Heart left ventricle (tissue), 16 donors: ENCODE results near the gene KRTAP2-2. TPM values are rescaled to one million over a fixed set of nuclear protein-coding genes. Genes with fewer than 3 reads are reported as not detected.
"Not testable (repeated sequence)": the region's sequence is repeated elsewhere in the genome, so short reads cannot be mapped to it uniquely, and the experiment has no call there.

Experiments used
- ATAC-seq, 4 donors: fragments of 200-7000 bp; cut with Tn5 transposase; one replicate each; pipeline ENCODE4 v1.9.1; 2020 to 2022; ENCODE audit warnings: moderate library complexity in 4 of 4, mild to moderate bottlenecking in 3 of 4, moderate number of reproducible peaks in 1 of 4
- DNase-seq, 5 donors: peaks; one replicate each; pipeline ENCODE4 v3.0.0-alpha.2; 2020
- H3K27ac ChIP-seq, 12 donors: fragments of 200-600 bp; sonication (generic) in 4 of 12; one replicate each; pipeline versions ENCODE4 v1.5.0 to v1.8.0; 2016 to 2022; ENCODE audit warnings: mild to moderate bottlenecking in 2 of 12
- H3K27me3 ChIP-seq, 9 donors: fragments of 200-600 bp; sonication (generic) in 2 of 9; one replicate each; pipeline versions ENCODE4 v1.5.1 to v1.8.0; 2016 to 2022; ENCODE audit warnings: mild to moderate bottlenecking in 3 of 9
- H3K36me3 ChIP-seq, 9 donors: fragments of 200-600 bp; sonication (generic) in 2 of 9; one replicate each; pipeline versions ENCODE4 v1.5.0 to v1.8.0; 2018 to 2022; ENCODE audit warnings: mild to moderate bottlenecking in 2 of 9
- H3K4me1 ChIP-seq, 12 donors: fragments of 200-600 bp; sonication (generic) in 4 of 12; one replicate each; pipeline versions ENCODE4 v1.5.0 to v1.8.0; 2016 to 2022; ENCODE audit warnings: mild to moderate bottlenecking in 3 of 12
- H3K4me3 ChIP-seq, 12 donors: fragments of 200-600 bp; sonication (generic) in 4 of 12; one replicate each; pipeline versions ENCODE4 v1.5.0 to v1.8.0; 2017 to 2022; ENCODE audit warnings: mild to moderate bottlenecking in 9 of 12, moderate library complexity in 4 of 12
- H3K9me3 ChIP-seq, 12 donors: fragments of 200-600 bp; sonication (generic) in 4 of 12; one replicate each; pipeline versions ENCODE4 v1.5.0 to v1.8.0; 2016 to 2022; ENCODE audit warnings: mild to moderate bottlenecking in 1 of 12
- CTCF ChIP-seq, 12 donors: fragments of 200-600 bp; sonication (generic) in 4 of 12; IDR thresholded peaks; one replicate each; pipeline versions ENCODE4 v1.5.0 to v1.8.0; 2018 to 2022; ENCODE audit warnings: antibody characterized with exemption in 12 of 12, mild to moderate bottlenecking in 5 of 12
- POLR2A ChIP-seq, 2 donors: fragments of 450-650 bp; IDR thresholded peaks; one replicate each; pipeline ENCODE4 v1.6.1; 2017; ENCODE audit warnings: antibody characterized with exemption in 2 of 2, mild to moderate bottlenecking in 2 of 2, moderate library complexity in 2 of 2
- WGBS, 4 donors: extraction: QIAGEN DNeasy Blood & Tissue Kit in 2 of 4; methylation state at CpG; one replicate each; pipeline versions ENCODE4 v1.1.5 to v1.1.7; 2013 to 2018; 5-methylcytosine and 5-hydroxymethylcytosine counted together
- intact Hi-C, 10 donors: fragments of 100-400 bp; cut with DNase I; formaldehyde crosslinking; loops; one replicate each; pipeline versions ENCODE4 v1.11.1 to v1.14.2; 2022
- long read RNA-seq, 3 donors: library from polyadenylated mRNA; unstranded; transcript quantifications; one replicate each; pipeline ENCODE4 v2.0.0, GENCODE V29; 2020 to 2021
- polyA plus RNA-seq, 2 donors: library from polyadenylated mRNA; stranded (reverse); fragments of 200-250 nt; gene quantifications; one replicate each; pipeline ENCODE4 v1.2.3, GENCODE V29; 2013
- total RNA-seq, 9 donors: library from RNA; depleted of rRNA in 2 of 9; stranded (reverse); fragments of >200 nt in 2 of 9; fragmentation: NEBNext Ultra II Directional in 3 of 9; extraction: Animal tissue kit (Norgen Biotek cat#: 25700) in 3 of 9; gene quantifications; one replicate each; pipeline versions ENCODE4 v1.1.0 to v1.2.4, GENCODE V29; 2016 to 2023
- donor health status: ischemic (EF 13 %, LVEDD 7.1; RV severe dilation, severe dysfunction).
- donor health status: healthy with polysubstance abuse.
- donor health status: DM: no; HTN: yes; CAD: no.
- donor health status: DM: no; HTN: no; CAD: no.
- donor health status: ischemic (EF 25% LVEDD 6.9; RV normal size, moderate dysfunction).
- donor health status: ischemic (EF 25% LVEDD 5.7; RV mildly dilated, moderate dysfunction).
- donor health status: healthy.
- donor health status: DM: yes; HTN: yes; CAD: no.
- donor health status: ischemic (EF 35%, LVEDD 5.7; RV mildly dilated, moderate dysfunction).
- donor health status: nonischemic (EF 11% LVEDD 7.7; RV severe dilation, severe dysfunction).
- donor health status: DM: yes; HTN: yes; CAD: no.
- donor health status: PGD.
- donor health status: ischemic (EF 29% LVEDD 5.4; RV normal size, mild dysfunction).
- donor health status: nonischemic (EF 23%, LVEDD 6.1; RV moderate dilation, normal function).

KRTAP2-2 gene
- total RNA-seq (not detected), polyA plus RNA-seq (not detected)
- long read RNA-seq, donor 1: 0 reads
- long read RNA-seq, donor 2: 0 reads
- long read RNA-seq, donor 3: 0 reads

- H3K4me1 ChIP-seq, intact Hi-C loops, ATAC-seq, H3K4me3 ChIP-seq, DNase-seq, H3K27ac ChIP-seq, H3K36me3 ChIP-seq: not testable (repeated sequence)
- 14 to 47% (median 26%) methylated on average over 1 of the region's 6 CpGs for WGBS, 4 donors
- H3K9me3 ChIP-seq: peaks cover 0 to 12% (median 2%) of the 10 kb centered on the region in 12 donors
- H3K27me3 ChIP-seq: peaks cover 0 to 44% (median 22%) of the 10 kb centered on the region in 9 donors
Observed at GRCh38 chr17:41055130-41055529, at the start of gene KRTAP2-2. KRTAP2-2 (minus strand) TSS chr17:41055230; CDS start chr17:41055211, 19 bp downstream.

- ATAC-seq, H3K4me3 ChIP-seq, intact Hi-C loops, H3K27ac ChIP-seq, H3K36me3 ChIP-seq, H3K4me1 ChIP-seq, DNase-seq, H3K9me3 ChIP-seq: not testable (repeated sequence)
- WGBS, 4 donors: 73 to 80% (median 76%) methylated on average over 2 of the region's 2 CpGs
- H3K27me3 ChIP-seq: peaks cover 0 to 24% (median 3%) of the 10 kb centered on the region in 9 donors
Observed at GRCh38 chr17:41104386-41105038, 49.5 kb upstream of the KRTAP2-2 start.

GRCh38 chr17:41103896-41104295 is 48.9 kb upstream of the KRTAP2-2 start:
- H3K36me3 ChIP-seq: no peaks in the 10 kb centered on the region
- no peaks in the 10 kb centered on the region for H3K4me1 ChIP-seq
- DNase-seq: no peak
- WGBS, 4 donors: 89 to 95% (median 93%) methylated on average over 1 of the region's 1 CpG
- no peak overlapping the region for H3K4me3 ChIP-seq
- intact Hi-C loops: no loop called here
- TF ChIP-seq CTCF (IDR thresholded peaks at IDR 0.05): no peak
- TF ChIP-seq POLR2A (IDR thresholded peaks at IDR 0.05): no peak
- no peak for ATAC-seq
- no peak overlapping the region for H3K27ac ChIP-seq
- peaks cover 0 to 24% (median 3%) of the 10 kb centered on the region in 9 donors for H3K27me3 ChIP-seq
- no peaks in the 10 kb centered on the region for H3K9me3 ChIP-seq

- 37 to 44% (median 42%) methylated on average over 10 of the region's 10 CpGs for WGBS, 4 donors
- DNase-seq: no peak
- no peaks in the 10 kb centered on the region for H3K36me3 ChIP-seq
- no peak for TF ChIP-seq CTCF (IDR thresholded peaks at IDR 0.05)
- no peak for TF ChIP-seq POLR2A (IDR thresholded peaks at IDR 0.05)
- H3K27me3 ChIP-seq: peaks cover 0 to 14% (median 3%) of the 10 kb centered on the region in 9 donors
- no peaks in the 10 kb centered on the region for H3K4me1 ChIP-seq
- no peak within 1 kb of the TSS for H3K27ac ChIP-seq
- no peak within 1 kb of the TSS for H3K4me3 ChIP-seq
- ATAC-seq: no peak
- H3K9me3 ChIP-seq: no peaks in the 10 kb centered on the region
- intact Hi-C loops: no loop called here
Observed at GRCh38 chr17:41101586-41102259, 46.7 kb upstream of the KRTAP2-2 start, which contains the start of gene KRTAP4-16. KRTAP4-16 (minus strand) TSS chr17:41102209; CDS start chr17:41102209, 0 bp downstream.

GRCh38 chr17:41099682-41100480 is 44.9 kb upstream of the KRTAP2-2 start:
- intact Hi-C loops, H3K27ac ChIP-seq, ATAC-seq, DNase-seq, H3K4me3 ChIP-seq, H3K9me3 ChIP-seq, H3K4me1 ChIP-seq, H3K36me3 ChIP-seq: not testable (repeated sequence)
- 50 to 61% (median 56%) methylated on average over 7 of the region's 7 CpGs for WGBS, 4 donors
- peaks cover 0 to 11% (median 3%) of the 10 kb centered on the region in 9 donors for H3K27me3 ChIP-seq
